ENCODE results near the gene PFKFB3.

DNA sequence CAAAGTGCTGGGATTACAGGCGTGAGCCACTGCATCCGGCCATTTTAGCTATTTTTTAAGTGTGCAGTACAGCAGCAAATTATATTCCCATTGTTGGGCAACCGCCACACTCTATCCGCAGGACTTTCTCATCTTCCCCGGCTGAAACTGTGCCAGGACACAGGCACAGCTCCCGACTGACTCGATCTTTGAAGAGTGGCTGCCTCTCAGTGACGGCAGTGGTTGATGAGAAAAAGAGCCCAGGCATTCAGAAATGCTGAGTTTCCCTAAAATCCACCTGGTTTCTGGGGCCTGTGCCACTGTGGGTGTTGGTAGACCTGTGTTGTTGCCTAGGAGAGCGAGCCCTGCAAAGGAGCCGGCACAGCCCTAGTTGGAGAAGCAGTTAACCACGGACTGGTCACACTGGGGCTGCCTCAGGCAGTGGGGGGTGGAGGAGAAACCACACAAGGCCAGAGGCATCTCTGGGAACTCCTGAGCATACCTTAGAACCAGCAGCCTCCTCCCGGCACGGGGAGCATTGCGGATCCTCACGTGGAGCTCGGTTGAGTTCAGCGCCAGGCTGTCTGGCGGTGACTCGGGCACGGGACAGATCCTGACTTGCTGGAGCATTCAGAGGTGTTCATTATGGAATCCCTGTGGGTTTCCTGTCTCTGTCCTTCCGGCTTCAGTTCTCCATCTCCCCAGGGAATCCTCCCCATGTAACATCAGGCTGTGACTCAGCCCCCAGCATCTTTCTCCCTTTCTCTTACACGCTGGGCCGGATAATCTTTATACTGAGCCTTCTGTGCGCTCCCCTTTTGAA, 16.2 kb downstream of the PFKFB3 start:
- TF ChIP-seq ZBTB7A (IDR thresholded peaks at IDR 0.05; ENCODE audit: low read depth) (no peak), EP300 (IDR thresholded peaks at IDR 0.05; ENCODE audit: borderline replicate concordance) (no peak), FOXM1 (IDR thresholded peaks at IDR 0.05; ENCODE audit: borderline replicate concordance, low read depth) (no peak)
